ENCODE results near the gene TMEM92. TPM values are rescaled to one million over a fixed set of nuclear protein-coding genes. Genes with fewer than 3 reads are reported as not detected.

Gene TMEM92
- total RNA-seq, 4 donors from 2014 or later, result 3.1 TPM; not detected in 3

DNA sequence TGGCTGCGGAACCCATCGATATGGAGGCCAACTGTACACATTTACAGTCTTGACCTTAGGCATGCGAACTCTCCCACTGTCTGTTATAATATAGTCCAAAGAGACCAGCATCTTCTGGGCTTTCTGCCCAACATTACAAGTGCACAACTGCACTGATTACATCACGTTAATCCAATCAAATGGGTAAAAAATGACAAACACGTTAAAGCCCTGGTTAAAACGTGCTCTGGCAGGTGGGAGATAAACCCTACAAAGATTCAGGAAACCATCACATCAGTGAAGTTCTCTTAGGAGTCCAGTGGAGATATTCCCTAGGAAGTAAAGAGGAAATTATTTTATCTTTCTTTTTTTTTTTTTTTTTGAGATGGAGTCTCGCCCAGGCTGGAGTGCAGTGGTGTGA lies 48.0 kb downstream of the TMEM92 start:
- DNase-seq (ENCODE audit: low spot score in 2 of 2), result no peak
- 65 to 67% methylated on average over 7 of the region's 7 CpGs for WGBS, 2 donors
- H3K4me3 ChIP-seq (ENCODE audit: low read depth, poor library complexity, severe bottlenecking), result no peak overlapping the region
- intact Hi-C loops (cut with DNase I; ENCODE audit: low total_unique reads), result no loop called here
- no peak for TF ChIP-seq POLR2A (IDR thresholded peaks at IDR 0.05)
- TF ChIP-seq, protein P1, sequence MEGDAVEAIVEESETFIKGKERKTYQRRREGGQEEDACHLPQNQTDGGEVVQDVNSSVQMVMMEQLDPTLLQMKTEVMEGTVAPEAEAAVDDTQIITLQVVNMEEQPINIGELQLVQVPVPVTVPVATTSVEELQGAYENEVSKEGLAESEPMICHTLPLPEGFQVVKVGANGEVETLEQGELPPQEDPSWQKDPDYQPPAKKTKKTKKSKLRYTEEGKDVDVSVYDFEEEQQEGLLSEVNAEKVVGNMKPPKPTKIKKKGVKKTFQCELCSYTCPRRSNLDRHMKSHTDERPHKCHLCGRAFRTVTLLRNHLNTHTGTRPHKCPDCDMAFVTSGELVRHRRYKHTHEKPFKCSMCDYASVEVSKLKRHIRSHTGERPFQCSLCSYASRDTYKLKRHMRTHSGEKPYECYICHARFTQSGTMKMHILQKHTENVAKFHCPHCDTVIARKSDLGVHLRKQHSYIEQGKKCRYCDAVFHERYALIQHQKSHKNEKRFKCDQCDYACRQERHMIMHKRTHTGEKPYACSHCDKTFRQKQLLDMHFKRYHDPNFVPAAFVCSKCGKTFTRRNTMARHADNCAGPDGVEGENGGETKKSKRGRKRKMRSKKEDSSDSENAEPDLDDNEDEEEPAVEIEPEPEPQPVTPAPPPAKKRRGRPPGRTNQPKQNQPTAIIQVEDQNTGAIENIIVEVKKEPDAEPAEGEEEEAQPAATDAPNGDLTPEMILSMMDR (IDR thresholded peaks at IDR 0.05), result no peak

DNA sequence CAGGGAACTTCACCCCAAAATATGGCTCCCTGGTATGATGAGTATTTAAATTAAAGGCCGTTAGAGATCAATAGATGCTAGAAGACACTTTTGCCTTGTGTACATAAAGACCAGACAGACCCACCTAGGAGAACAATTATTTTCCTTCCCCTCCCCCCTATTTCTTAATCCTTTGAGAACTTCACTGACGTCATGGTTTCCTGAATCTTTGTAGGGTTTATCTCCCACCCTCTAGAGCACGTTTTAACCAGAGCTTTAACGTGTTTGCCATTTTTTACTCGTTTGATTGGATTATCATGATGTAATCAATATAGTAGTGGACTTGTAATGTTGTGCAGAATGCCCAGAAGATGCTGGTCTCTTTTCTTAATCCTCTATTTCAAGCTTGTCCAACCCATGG lies 48.8 kb downstream of the TMEM92 start:
- 71 to 78% methylated on average over 5 of the region's 5 CpGs for WGBS, 2 donors
- TF ChIP-seq, protein P1 (IDR thresholded peaks at IDR 0.05), result no peak
- TF ChIP-seq POLR2A (IDR thresholded peaks at IDR 0.05), result no peak
- H3K4me3 ChIP-seq (ENCODE audit: low read depth, poor library complexity, severe bottlenecking), result no peak overlapping the region
- intact Hi-C loops (cut with DNase I; ENCODE audit: low total_unique reads), result no loop called here
- DNase-seq (ENCODE audit: low spot score in 2 of 2), result no peak

DNA sequence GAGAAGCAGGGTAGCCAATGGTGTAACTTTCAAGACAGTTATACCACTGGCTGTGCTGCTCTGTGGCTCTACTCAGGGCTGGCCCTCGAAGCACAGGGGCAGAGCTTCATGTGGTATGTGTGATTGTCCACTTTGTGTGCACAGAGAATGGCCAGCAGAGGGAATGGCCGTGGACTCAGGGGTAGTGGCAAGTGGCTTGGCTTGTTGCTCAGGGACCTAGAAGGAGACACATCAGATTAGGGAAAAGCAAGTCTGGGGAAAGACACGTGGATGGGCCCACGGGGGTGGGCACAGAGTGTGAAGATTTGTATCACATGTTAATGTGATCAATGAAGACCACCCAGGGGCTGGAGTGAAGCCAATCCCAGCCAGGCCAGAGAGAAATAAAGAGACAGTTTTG lies 51.6 kb downstream of the TMEM92 start:
- no peak for TF ChIP-seq POLR2A (IDR thresholded peaks at IDR 0.05)
- TF ChIP-seq, protein P1 (IDR thresholded peaks at IDR 0.05), result no peak
- no peak overlapping the region for H3K4me3 ChIP-seq (ENCODE audit: low read depth, poor library complexity, severe bottlenecking)
- 50 to 73% methylated on average over 4 of the region's 4 CpGs for WGBS, 2 donors
- intact Hi-C loops (cut with DNase I; ENCODE audit: low total_unique reads), result no loop called here
- DNase-seq (ENCODE audit: low spot score in 2 of 2), result no peak

GRCh38 chr17:50326831-50327364 lies 52.6 kb downstream of the TMEM92 start:
- intact Hi-C loops (cut with DNase I; ENCODE audit: low total_unique reads), result no loop called here
- H3K4me3 ChIP-seq (ENCODE audit: low read depth, poor library complexity, severe bottlenecking), result no peak overlapping the region
- WGBS, 2 donors, result 75 to 78% methylated on average over 9 of the region's 9 CpGs
- no peak for DNase-seq (ENCODE audit: low spot score in 2 of 2)
- TF ChIP-seq, protein P1 (IDR thresholded peaks at IDR 0.05), result no peak
- TF ChIP-seq POLR2A (IDR thresholded peaks at IDR 0.05), result no peak

GRCh38 chr17:50328363-50329325 lies 54.4 kb downstream of the TMEM92 start:
- WGBS, 2 donors, result 71 to 73% methylated on average over 21 of the region's 21 CpGs
- H3K4me3 ChIP-seq (ENCODE audit: low read depth, poor library complexity, severe bottlenecking), result no peak overlapping the region
- intact Hi-C loops (cut with DNase I; ENCODE audit: low total_unique reads), result no loop called here
- DNase-seq (ENCODE audit: low spot score in 2 of 2), result no peak
- TF ChIP-seq, protein P1 (IDR thresholded peaks at IDR 0.05), result no peak
- no peak for TF ChIP-seq POLR2A (IDR thresholded peaks at IDR 0.05)
